GM18502 (cell line): ENCODE data around the gene RMRP.

Experiments
- ATAC-seq: cut with Tn5 transposase; IDR thresholded peaks from one replicate; pipeline ENCODE4 v1.9.1; 2021; ENCODE audit warnings: mild to moderate bottlenecking; ENCODE audit not compliant: unreplicated experiment, poor library complexity

Gene RMRP

GRCh38 chr9:35687972-35688557 is 30.2 kb upstream of the RMRP start:
- no peak for ATAC-seq

GRCh38 chr9:35687306-35687705 is 29.5 kb upstream of the RMRP start:
- no peak for ATAC-seq

GRCh38 chr9:35686222-35687203 is 28.7 kb upstream of the RMRP start:
- no peak for ATAC-seq

GRCh38 chr9:35685506-35685905 is 27.7 kb upstream of the RMRP start:
- no peak for ATAC-seq

- no peak for ATAC-seq
These were observed 27.1 kb upstream of the RMRP start for GRCh38 chr9:35684921-35685320.

- no peak for ATAC-seq
These were observed 25.5 kb upstream of the RMRP start for GRCh38 chr9:35683323-35683722.

GRCh38 chr9:35682520-35683315 is 24.9 kb upstream of the RMRP start:
- ATAC-seq: no peak

GRCh38 chr9:35682051-35682450 is 24.2 kb upstream of the RMRP start:
- ATAC-seq: no peak

GRCh38 chr9:35681341-35682002 is 23.7 kb upstream of the RMRP start:
- no peak for ATAC-seq

GRCh38 chr9:35680331-35681105 is 22.7 kb upstream of the RMRP start:
- no peak for ATAC-seq

GRCh38 chr9:35679766-35680330 is 22.0 kb upstream of the RMRP start:
- no peak for ATAC-seq

GRCh38 chr9:35679091-35679490 is 21.3 kb upstream of the RMRP start:
- no peak for ATAC-seq

GRCh38 chr9:35675732-35676392 is 18.0 kb upstream of the RMRP start:
- ATAC-seq: no peak

GRCh38 chr9:35675204-35675603 is 17.4 kb upstream of the RMRP start:
- ATAC-seq: no peak

GRCh38 chr9:35674025-35674361 is 16.2 kb upstream of the RMRP start:
- ATAC-seq: no peak

GRCh38 chr9:35673132-35674024 is 15.6 kb upstream of the RMRP start, which contains the start of gene CA9:
TSS of gene CA9 (plus strand) at chr9:35673928. CDS start at chr9:35673960, 32 bp downstream.
- no peak for ATAC-seq

- no peak for ATAC-seq
These were observed 11.7 kb upstream of the RMRP start for GRCh38 chr9:35669331-35670145.
